ENCODE data around the gene FAHD1.

- TF ChIP-seq CTCF (IDR thresholded peaks at IDR 0.05), result no peak
- no peak for TF ChIP-seq POLR2A (IDR thresholded peaks at IDR 0.05)
Observed at GRCh38 chr16:1857433-1858097, 30.6 kb downstream of the FAHD1 start.

Data from breast epithelium (tissue), 3 donors.